HepG2 (cell line): ENCODE data around the gene CMTM2. TPM values are rescaled to one million over a fixed set of nuclear protein-coding genes. Genes with fewer than 3 reads are reported as not detected.

Source experiments
- ATAC-seq: fragments of 200-7000 bp; cut with Tn5 transposase; 3 replicates; pipeline ENCODE4 v1.9.1; 2020; ENCODE audit warnings: mild to moderate bottlenecking, moderate library complexity
- BruUV-seq: library from RNA; stranded (reverse); fragments of 400-500 nt; replicated peaks from 2 replicates; lab custom pipeline; 2021; lab: Mats Ljungman, UMichigan
- CTCF ChIA-PET: fragments of 300-600 bp; formaldehyde crosslinking; extraction: SDS; loops from one replicate; lab custom pipeline; 2021; ENCODE audit warnings: low total read pairs, inconsistent platforms, low intra/inter-chr PET ratio; lab: Yijun Ruan, JAX
- POLR2A ChIA-PET: fragments of 350-600 bp; sonication (Branson Sonifier 250); formaldehyde crosslinking; loops from one replicate; lab custom pipeline; 2020; ENCODE audit warnings: antibody characterized with exemption, inconsistent platforms; lab: Yijun Ruan, JAX
- DNase-seq: peaks from one replicate; pipeline ENCODE4 v3.0.0-alpha.2; 2015; ENCODE audit warnings: low spot score
- FAIRE-seq: peaks from 3 replicates; lab custom pipeline; 2011; peaks lifted over from hg19 to GRCh38; lab: Jason Lieb, UNC
- H2AFZ ChIP-seq: one replicate; pipeline ENCODE4 v1.6.1; 2011; ENCODE audit warnings: low read length, inconsistent platforms
- H3K27ac ChIP-seq: fragments of 300-600 bp; 3 replicates; pipeline ENCODE4 v1.8.0; 2011; ENCODE audit warnings: mixed run types, mild to moderate bottlenecking, mixed read lengths, low read length, inconsistent platforms; ENCODE audit not compliant: insufficient read depth; ENCODE audit errors: extremely low read length
- H3K27me3 ChIP-seq, 2 experiments: fragments of 200-600 bp in 1 of 2; 2 replicates in 1 of 2; 3 replicates in 1 of 2; pipeline versions ENCODE4 v1.6.0 to v1.8.0; 2011; ENCODE audit warnings: low read length in 2 of 2, mild to moderate bottlenecking in 2 of 2, moderate library complexity in 2 of 2, inconsistent platforms in 1 of 2; ENCODE audit not compliant: insufficient read depth in 2 of 2, control insufficient read depth in 1 of 2
- H3K36me3 ChIP-seq, 2 experiments: fragments of 200-600 bp in 1 of 2; replicated peaks in 1 of 2; 2 replicates in 1 of 2; 3 replicates in 1 of 2; pipeline versions ENCODE4 v1.5.1 to v1.8.0; 2011; ENCODE audit warnings: low read length in 2 of 2, inconsistent platforms in 1 of 2; ENCODE audit not compliant: insufficient read depth in 2 of 2, control insufficient read depth in 1 of 2
- H3K4me1 ChIP-seq: 2 replicates; pipeline ENCODE4 v1.5.1; 2012; ENCODE audit warnings: low read length, inconsistent platforms; ENCODE audit not compliant: insufficient read depth
- H3K4me2 ChIP-seq: 2 replicates; pipeline ENCODE4 v1.6.0; 2011; ENCODE audit warnings: low read depth, low read length, inconsistent platforms
- H3K4me3 ChIP-seq, 3 experiments: fragments of 200-600 bp in 1 of 3; sonication (generic), shearing (Covaris generic) in 1 of 3; replicated peaks in 1 of 3; 2 replicates each; pipeline ENCODE4 v1.5.1; 2011 to 2016; ENCODE audit warnings: low read length in 3 of 3, inconsistent platforms in 2 of 3, low read depth in 2 of 3, mild to moderate bottlenecking in 2 of 3, control low read depth in 1 of 3, mixed read lengths in 1 of 3; ENCODE audit not compliant: insufficient read depth in 1 of 3
- H3K79me2 ChIP-seq: one replicate; pipeline ENCODE4 v1.6.1; 2011; ENCODE audit warnings: low read length, inconsistent platforms; ENCODE audit not compliant: insufficient read depth
- H3K9ac ChIP-seq: 2 replicates; pipeline ENCODE4 v1.6.0; 2011; ENCODE audit warnings: mild to moderate bottlenecking, low read depth, low read length, inconsistent platforms; ENCODE audit not compliant: insufficient read depth
- H3K9me3 ChIP-seq: 2 replicates; pipeline ENCODE4 v1.5.1; 2012; ENCODE audit warnings: mild to moderate bottlenecking, low read length
- H4K20me1 ChIP-seq: 2 replicates; pipeline ENCODE4 v1.6.0; 2011; ENCODE audit warnings: inconsistent platforms, mild to moderate bottlenecking, low read length, moderate library complexity; ENCODE audit not compliant: insufficient read depth
- ATM ChIP-seq: fragments of 450-650 bp; IDR thresholded peaks from 2 replicates; pipeline ENCODE4 v1.7.1; 2017; ENCODE audit warnings: mild to moderate bottlenecking, borderline replicate concordance
- CREB3 ChIP-seq: sonication (generic); formaldehyde crosslinking; IDR thresholded peaks from 2 replicates; pipeline ENCODE4 v1.5.0; 2020; ENCODE audit warnings: missing genetic modification reagents
- ERF ChIP-seq: IDR thresholded peaks from 2 replicates; pipeline ENCODE4 v1.6.1; 2018; ENCODE audit warnings: missing biosample characterization, missing genetic modification reagents
- FOXA1 ChIP-seq, 2 experiments: fragments of 450-650 bp in 1 of 2; sonication (generic) in 1 of 2; formaldehyde crosslinking in 1 of 2; IDR thresholded peaks; 2 replicates each; pipeline versions ENCODE4 v1.4.0 to v1.6.1; 2016 to 2020; ENCODE audit warnings: missing genetic modification reagents in 1 of 2
- IKZF5 ChIP-seq: IDR thresholded peaks from 2 replicates; pipeline ENCODE4 v1.6.1; 2018; ENCODE audit warnings: missing genetic modification reagents, mild to moderate bottlenecking, missing compliant biosample characterization
- TARDBP ChIP-seq: sonication (generic); formaldehyde crosslinking; IDR thresholded peaks from 2 replicates; pipeline ENCODE4 v1.8.0; 2022; ENCODE audit warnings: mild to moderate bottlenecking, missing genetic modification reagents
- ZNF20 ChIP-seq: sonication (generic); formaldehyde crosslinking; IDR thresholded peaks from 2 replicates; pipeline ENCODE4 v1.4.0; 2020; ENCODE audit warnings: mild to moderate bottlenecking, moderate library complexity, missing genetic modification reagents
- ZSCAN21 ChIP-seq: sonication (generic); formaldehyde crosslinking; IDR thresholded peaks from 2 replicates; pipeline ENCODE4 v1.8.0; 2022; ENCODE audit warnings: mild to moderate bottlenecking, missing genetic modification reagents, moderate library complexity, borderline replicate concordance
- WGBS: methylation state at CpG from one replicate; pipeline ENCODE4 v1.1.6; 2017; ENCODE audit warnings: low lambda C conversion rate; 5-methylcytosine and 5-hydroxymethylcytosine counted together
- in situ Hi-C: cut with HindIII; loops from 2 replicates; pipeline ENCODE4 v1.10.0; 2017; ENCODE audit warnings: low pct_unique_long_range_greater_than_20kb; ENCODE audit not compliant: extremely low pct_ligation_motif_present
- intact Hi-C: fragments of 100-400 bp; cut with micrococcal nuclease; formaldehyde crosslinking; loops from one replicate; pipeline ENCODE4 v1.10.0; 2022; ENCODE audit not compliant: unreplicated experiment
- polyA plus RNA-seq, 8 experiments: library from polyadenylated mRNA; depleted of rRNA in 3 of 8; stranded (reverse) in 7 of 8; unstranded in 1 of 8; fragments of >200 nt; fragmentation: Illumina TruSeq in 4 of 8; extraction: Trizol in 4 of 8; gene quantifications; 2 replicates each; pipeline versions ENCODE4 v1.2.1 to v1.2.3, GENCODE V29; 2011 to 2016; ENCODE audit warnings: low read depth in 4 of 8, missing spikeins in 1 of 8, mixed read lengths in 1 of 8; ENCODE audit not compliant: insufficient read depth in 1 of 8
- total RNA-seq, 5 experiments: library from RNA; depleted of rRNA; stranded (reverse); fragments of >200 nt; fragmentation: Illumina TruSeq; extraction: Trizol; gene quantifications; 2 replicates each; pipeline ENCODE4 v1.2.3, GENCODE V29; 2016; ENCODE audit warnings: low read depth in 1 of 5

Gene CMTM2
- total and polyA plus RNA-seq, 2 of the 13 experiments (the other 11 are each of a cell fraction or from before 2014, with no cell fraction given) = not detected

GRCh38 chr16:66544016-66544757, 35.1 kb upstream of the CMTM2 start:
- WGBS = 89% methylated on average over 7 of the region's 7 CpGs

More at GRCh38 chr16:66544016-66544757, 35.1 kb upstream of the CMTM2 start:
- Histone ChIP-seq H2AFZ (no peak overlapping the region), H3K4me1 (peaks cover 20% of the 10 kb centered on the region), H3K27ac (no peak overlapping the region), H4K20me1 (no peaks in the 10 kb centered on the region), H3K36me3 (no peaks in the 10 kb centered on the region; a peak in 2 of 5 replicates), H3K4me3 (no peak overlapping the region), H3K9me3 (no peaks in the 10 kb centered on the region), H3K79me2 (no peaks in the 10 kb centered on the region), H3K27me3 (no peaks in the 10 kb centered on the region), H3K9ac (no peak overlapping the region), H3K4me2 (no peak overlapping the region)
- no peak for ATAC-seq
- CTCF ChIA-PET = no interaction called here
- TF ChIP-seq ZSCAN21 (no peak), ERF (CRISPR knock-in tag) (no peak), IKZF5 (CRISPR knock-in tag) (no peak), ZNF20 (CRISPR knock-in tag) (no peak), TARDBP (CRISPR knock-in tag) (no peak), CREB3 (CRISPR knock-in tag) (no peak), FOXA1 (IDR thresholded peaks at IDR 0.05) (no peak), FOXA1 (CRISPR knock-in tag; IDR thresholded peaks at IDR 0.05) (no peak), ATM (no peak)
- no peak for FAIRE-seq
- BruUV-seq = no TSS peak
- in situ Hi-C loops (no loop called here), intact Hi-C loops (no loop called here)
- DNase-seq = no peak
- POLR2A ChIA-PET = interaction anchor here (1.4 kb wide), 1 partner anchor 8 kb away, joined by 5 read pairs; the partner anchor contains the start of gene CKLF
